NB4 (cell line): ENCODE measurements around the gene LAMB1.

ENCODE experiments used
- CTCF ChIP-seq: IDR thresholded peaks from one replicate; pipeline ENCODE4 v1.5.1; 2012; ENCODE audit warnings: low read depth, low read length
- MAX ChIP-seq: IDR thresholded peaks from 2 replicates; pipeline ENCODE4 v1.6.1; 2011; ENCODE audit warnings: low read depth, low read length

- TF ChIP-seq CTCF (no peak), MAX (no peak)
These were observed 31.9 kb downstream of the LAMB1 start for GRCh38 chr7:107971100-107971499.
